ENCODE results near the gene HYAL3. TPM values are rescaled to one million over a fixed set of nuclear protein-coding genes. Genes with fewer than 3 reads are reported as not detected.

HYAL3 gene
- total and polyA plus RNA-seq, 2 of the 13 experiments (the other 11 are each of a cell fraction or from before 2014, with no cell fraction given) = 5.5 to 10.4 TPM

- TF ChIP-seq POGZ (CRISPR knock-in tag; IDR thresholded peaks at IDR 0.05) (0 out of 2 replicates have a peak, but pooled peaks have one; percentile 35), ZNF567 (CRISPR knock-in tag; IDR thresholded peaks at IDR 0.05; ENCODE audit: borderline replicate concordance) (no peak), ZSCAN31 (CRISPR knock-in tag; IDR thresholded peaks at IDR 0.05; ENCODE audit: low read depth) (peak; percentile 64; the same call in 1 of the 2 replicates), HNRNPLL (IDR thresholded peaks at IDR 0.05; ENCODE audit: low read depth, low read length, poor library complexity, severe bottlenecking) (no peak), FIP1L1 (IDR thresholded peaks at IDR 0.05; ENCODE audit: borderline replicate concordance, insufficient read depth, low read depth, low read length) (no peak), SNAI1 (CRISPR knock-in tag; IDR thresholded peaks at IDR 0.05; ENCODE audit: borderline replicate concordance) (0 out of 2 replicates have a peak, but pooled peaks have one; percentile 35), ZNF557 (CRISPR knock-in tag; IDR thresholded peaks at IDR 0.05) (no peak), ZFX (CRISPR knock-in tag; IDR thresholded peaks at IDR 0.05; ENCODE audit: low read depth) (peak; percentile 75), PRPF4 (IDR thresholded peaks at IDR 0.05; ENCODE audit: low read depth, low read length, poor library complexity, severe bottlenecking) (no peak), TFDP2 (CRISPR knock-in tag; IDR thresholded peaks at IDR 0.05) (peak; percentile 31; the same call in 1 of the 2 replicates), HOXA3 (CRISPR knock-in tag; IDR thresholded peaks at IDR 0.05) (peak; percentile 67), NR2F6 (IDR thresholded peaks at IDR 0.05) (peak; percentile 74), NR2F6 (CRISPR knock-in tag; IDR thresholded peaks at IDR 0.05) (peak; percentile 86), ZKSCAN8 (CRISPR knock-in tag; IDR thresholded peaks at IDR 0.05; ENCODE audit: borderline replicate concordance) (peak; percentile 35; the same call in 1 of the 2 replicates), ZNF607 (CRISPR knock-in tag; IDR thresholded peaks at IDR 0.05; ENCODE audit: borderline replicate concordance) (no peak), ZFP90 (CRISPR knock-in tag; IDR thresholded peaks at IDR 0.05; ENCODE audit: borderline replicate concordance) (no peak), IRF1 (CRISPR knock-in tag; IDR thresholded peaks at IDR 0.05; ENCODE audit: low read depth) (0 out of 2 replicates have a peak, but pooled peaks have one; percentile 32), RFX5 (IDR thresholded peaks at IDR 0.05; ENCODE audit: low read depth, low read length) (no peak), ZFP1 (CRISPR knock-in tag; IDR thresholded peaks at IDR 0.05) (no peak), SRF (IDR thresholded peaks at IDR 0.05; ENCODE audit: low read depth, low read length) (no peak), SETDB1 (CRISPR knock-in tag; IDR thresholded peaks at IDR 0.05; ENCODE audit: borderline replicate concordance) (no peak), STAT6 (CRISPR knock-in tag; IDR thresholded peaks at IDR 0.05; ENCODE audit: borderline replicate concordance) (no peak), RAD51 (IDR thresholded peaks at IDR 0.05; ENCODE audit: borderline replicate concordance) (no peak), ATF6 (CRISPR knock-in tag; conservative IDR thresholded peaks at IDR 0.05) (no peak)
These were observed 25.3 kb upstream of the HYAL3 start (continued) for GRCh38 chr3:50324351-50325112.
